Pancreas (tissue), 10 donors: Measurements from ENCODE around the gene DEAF1. TPM values are rescaled to one million over a fixed set of nuclear protein-coding genes. Genes with fewer than 3 reads are reported as not detected.
"Not testable (repeated sequence)": the region's sequence is repeated elsewhere in the genome, so short reads cannot be mapped to it uniquely, and the experiment has no call there.

Source experiments
- ATAC-seq, 4 donors: fragments of 200-7000 bp; cut with Tn5 transposase; one replicate each; pipeline versions ENCODE4 v1.8.0 to v1.9.1; 2020; ENCODE audit warnings: mild to moderate bottlenecking in 4 of 4, moderate library complexity in 4 of 4
- DNase-seq, 6 donors: peaks; one replicate each; pipeline ENCODE4 v3.0.0-alpha.2; 2020
- FAIRE-seq: peaks from 2 replicates; lab custom pipeline; 2012; peaks lifted over from hg19 to GRCh38; lab: Jason Lieb, UNC
- H3K27ac ChIP-seq, 4 donors: fragments of 200-600 bp; sonication (generic); 1 replicate in 3 of 4; 2 replicates in 1 of 4; pipeline versions ENCODE4 v1.5.0 to v1.8.0; 2020
- H3K27me3 ChIP-seq, 4 donors: fragments of 200-600 bp; one replicate each; pipeline ENCODE4 v1.8.0; 2021
- H3K36me3 ChIP-seq, 3 donors: fragments of 200-600 bp; sonication (generic) in 1 of 3; one replicate each; pipeline versions ENCODE4 v1.5.0 to v1.8.0; 2020 to 2021
- H3K4me1 ChIP-seq, 3 donors: fragments of 200-600 bp; one replicate each; pipeline ENCODE4 v1.8.0; 2021
- H3K4me3 ChIP-seq, 4 donors: fragments of 200-600 bp; sonication (generic) in 2 of 4; one replicate each; pipeline versions ENCODE4 v1.5.0 to v1.8.0; 2020 to 2021
- H3K9me3 ChIP-seq, 4 donors: fragments of 200-600 bp; one replicate each; pipeline ENCODE4 v1.8.0; 2021
- CTCF ChIP-seq, 4 donors: fragments of 200-600 bp; sonication (generic) in 3 of 4; IDR thresholded peaks; one replicate each; pipeline versions ENCODE4 v1.5.0 to v1.8.0; 2021; ENCODE audit warnings: antibody characterized with exemption in 4 of 4
- whole genome bisulfite sequencing, 2 donors: extraction: QIAGEN DNeasy Blood & Tissue Kit; methylation state at CpG; one replicate each; pipeline ENCODE4 v1.1.7; 2013; 5-methylcytosine and 5-hydroxymethylcytosine counted together
- intact Hi-C, 3 donors: fragments of 100-400 bp; cut with DNase I; formaldehyde crosslinking; loops; one replicate each; pipeline versions ENCODE4 v1.11.1 to v1.14.2; 2022
- polyA plus RNA-seq, 2 donors: library from polyadenylated mRNA; stranded (reverse); fragments of 200-250 nt; gene quantifications; one replicate each; pipeline ENCODE4 v1.2.3, GENCODE V29; 2013
- total RNA-seq, 6 donors: library from RNA; stranded (reverse); fragmentation: NEBNext Ultra II Directional in 4 of 6; extraction: Animal tissue kit (Norgen Biotek cat#: 25700) in 4 of 6; gene quantifications; one replicate each; pipeline versions ENCODE4 v1.2.1 to v1.2.4, GENCODE V29; 2021 to 2023
- donor health status: healthy with polysubstance abuse.
- donor health status: DM: no; HTN: no; CAD: no; lungs with moderate emphysema.
- donor health status: DM: no; HTN: no; CAD: no.
- donor health status: control.
- donor health status: control.
- donor health status: Bipolar disorder and iron deficiency.
- donor health status: DM: yes; HTN: yes; CAD: no.
- donor health status: DM: no; HTN: no; CAD: no.
- donor health status: DM: no; HTN: no; CAD: no.
- donor health status: DM: yes; HTN: yes; CAD: no.

The DEAF1 gene
- total and polyA plus RNA-seq, 8 donors = 15.9 to 33.8 (median 21.0) TPM

GRCh38 chr11:655036-655726 is 39.8 kb downstream of the DEAF1 start:
- intact Hi-C loops = no loop called here
- H3K4me1 ChIP-seq = peaks cover 0 to 12% (median 10%) of the 10 kb centered on the region in 3 donors
- H3K27me3 ChIP-seq = no peaks in the 10 kb centered on the region
- peak; percentile 73 to 85 (median 82) for ATAC-seq
- no peak overlapping the region for H3K27ac ChIP-seq
- no peak for DNase-seq
- 32 to 37% methylated on average over 30 of the region's 30 CpGs for WGBS, 2 donors
- TF ChIP-seq CTCF (IDR thresholded peaks at IDR 0.05) = no peak
- peaks cover 0 to 11% (median 0%) of the 10 kb centered on the region in 3 donors for H3K36me3 ChIP-seq
- no peak overlapping the region for H3K4me3 ChIP-seq
- H3K9me3 ChIP-seq = no peaks in the 10 kb centered on the region
- FAIRE-seq = no peak

- FAIRE-seq, intact Hi-C loops, H3K4me3 ChIP-seq, H3K9me3 ChIP-seq, DNase-seq, ATAC-seq, H3K27ac ChIP-seq, H3K27me3 ChIP-seq: not testable (repeated sequence)
- Histone ChIP-seq H3K4me1 (peaks cover 0 to 12% (median 10%) of the 10 kb centered on the region in 3 donors), H3K36me3 (peaks cover 0 to 11% (median 0%) of the 10 kb centered on the region in 3 donors)
- WGBS, 2 donors = 93 to 96% methylated on average over 12 of the region's 12 CpGs
These were observed 40.6 kb downstream of the DEAF1 start for GRCh38 chr11:654444-654843.

GRCh38 chr11:653837-654236 is 41.2 kb downstream of the DEAF1 start:
- no peak for TF ChIP-seq CTCF (IDR thresholded peaks at IDR 0.05)
- DNase-seq = no peak

GRCh38 chr11:653136-653535 is 41.9 kb downstream of the DEAF1 start:
- H3K9me3 ChIP-seq, ATAC-seq, DNase-seq, H3K4me3 ChIP-seq, H3K27ac ChIP-seq, FAIRE-seq, intact Hi-C loops, H3K27me3 ChIP-seq: not testable (repeated sequence)
- Histone ChIP-seq H3K36me3 (peaks cover 0 to 12% (median 0%) of the 10 kb centered on the region in 3 donors), H3K4me1 (peaks cover 0 to 12% (median 10%) of the 10 kb centered on the region in 3 donors)
- WGBS, 2 donors = 93% methylated on average over 14 of the region's 14 CpGs

More at GRCh38 chr11:653837-654236, 41.2 kb downstream of the DEAF1 start:
- H3K27me3 ChIP-seq = no peaks in the 10 kb centered on the region
- 88 to 91% methylated on average over 15 of the region's 15 CpGs for WGBS, 2 donors
- FAIRE-seq = no peak
- H3K4me3 ChIP-seq = no peak overlapping the region
- no peaks in the 10 kb centered on the region for H3K9me3 ChIP-seq
- H3K27ac ChIP-seq = no peak overlapping the region
- peaks cover 0 to 12% (median 10%) of the 10 kb centered on the region in 3 donors for H3K4me1 ChIP-seq
- no peak for ATAC-seq
- peaks cover 0 to 12% (median 0%) of the 10 kb centered on the region in 3 donors for H3K36me3 ChIP-seq
- intact Hi-C loops = no loop called here

- intact Hi-C loops = no loop called here
- H3K27ac ChIP-seq = no peak overlapping the region
- no peak for TF ChIP-seq CTCF (IDR thresholded peaks at IDR 0.05)
- H3K36me3 ChIP-seq = peaks cover 0 to 12% (median 0%) of the 10 kb centered on the region in 3 donors
- no peak overlapping the region for H3K4me3 ChIP-seq
- H3K4me1 ChIP-seq = peaks cover 0 to 11% (median 9%) of the 10 kb centered on the region in 3 donors
- no peak for DNase-seq
- no peak for FAIRE-seq
- WGBS, 2 donors = 95% methylated on average over 10 of the region's 10 CpGs
- H3K27me3 ChIP-seq = no peaks in the 10 kb centered on the region
- ATAC-seq = no peak
- H3K9me3 ChIP-seq = no peaks in the 10 kb centered on the region
These were observed 44.5 kb downstream of the DEAF1 start for GRCh38 chr11:650482-650881.

GRCh38 chr11:647672-648158 is 47.3 kb downstream of the DEAF1 start:
- H3K27ac ChIP-seq, DNase-seq, H3K4me3 ChIP-seq, FAIRE-seq, intact Hi-C loops, H3K4me1 ChIP-seq, H3K27me3 ChIP-seq, H3K9me3 ChIP-seq, ATAC-seq: not testable (repeated sequence)
- WGBS, 2 donors = 73 to 78% methylated on average over 10 of the region's 14 CpGs
- peaks cover 0 to 20% (median 0%) of the 10 kb centered on the region in 3 donors for H3K36me3 ChIP-seq
